ENCODE results near the gene PREX1.

The PREX1 gene

GRCh38 chr20:48674461-48674860 lies 153.3 kb downstream of the PREX1 start:
- DNase-seq = no peak

GRCh38 chr20:48673507-48673906 lies 154.3 kb downstream of the PREX1 start:
- DNase-seq = no peak

- DNase-seq = no peak
Observed at GRCh38 chr20:48672324-48672723, 155.5 kb downstream of the PREX1 start.

- DNase-seq = no peak
Observed at GRCh38 chr20:48671141-48671540, 156.7 kb downstream of the PREX1 start.

- DNase-seq = no peak
Observed at GRCh38 chr20:48669946-48670605, 157.7 kb downstream of the PREX1 start.

- DNase-seq = peak; percentile 24
Observed at GRCh38 chr20:48668451-48668946, 159.3 kb downstream of the PREX1 start.

- no peak for DNase-seq
Observed at GRCh38 chr20:48667889-48668413, 159.8 kb downstream of the PREX1 start.

GRCh38 chr20:48667481-48667880 lies 160.3 kb downstream of the PREX1 start:
- DNase-seq = no peak

GRCh38 chr20:48665785-48666184 lies 162.0 kb downstream of the PREX1 start:
- DNase-seq = no peak

- DNase-seq = no peak
Observed at GRCh38 chr20:48662711-48663110, 165.1 kb downstream of the PREX1 start.

GRCh38 chr20:48661575-48662455 lies 166.0 kb downstream of the PREX1 start:
- DNase-seq = no peak

GRCh38 chr20:48660788-48661187 lies 167.0 kb downstream of the PREX1 start:
- no peak for DNase-seq

- DNase-seq = no peak
Observed at GRCh38 chr20:48659858-48660257, 167.9 kb downstream of the PREX1 start.

GRCh38 chr20:48658505-48658904 lies 169.3 kb downstream of the PREX1 start:
- no peak for DNase-seq

- no peak for DNase-seq
Observed at GRCh38 chr20:48658198-48658476, 169.7 kb downstream of the PREX1 start.

- peak; percentile 34 for DNase-seq
Observed at GRCh38 chr20:48657426-48658197, 170.2 kb downstream of the PREX1 start.

GRCh38 chr20:48656661-48657211 lies 171.1 kb downstream of the PREX1 start:
- no peak for DNase-seq

- no peak for DNase-seq
Observed at GRCh38 chr20:48656137-48656536, 171.7 kb downstream of the PREX1 start.

GRCh38 chr20:48653706-48654051 lies 174.1 kb downstream of the PREX1 start:
- DNase-seq = no peak

GRCh38 chr20:48652961-48653705 lies 174.7 kb downstream of the PREX1 start:
- DNase-seq = no peak

GRCh38 chr20:48651960-48652359 lies 175.8 kb downstream of the PREX1 start:
- DNase-seq = no peak

- DNase-seq = no peak
Observed at GRCh38 chr20:48651271-48651670, 176.5 kb downstream of the PREX1 start.

All from DMS79 (cell line).